ENCODE data around the gene MGAT4C. TPM values are rescaled to one million over a fixed set of nuclear protein-coding genes. Genes with fewer than 3 reads are reported as not detected.

The MGAT4C gene
- total RNA-seq, 1 experiment from 2014 or later, result not detected

DNA sequence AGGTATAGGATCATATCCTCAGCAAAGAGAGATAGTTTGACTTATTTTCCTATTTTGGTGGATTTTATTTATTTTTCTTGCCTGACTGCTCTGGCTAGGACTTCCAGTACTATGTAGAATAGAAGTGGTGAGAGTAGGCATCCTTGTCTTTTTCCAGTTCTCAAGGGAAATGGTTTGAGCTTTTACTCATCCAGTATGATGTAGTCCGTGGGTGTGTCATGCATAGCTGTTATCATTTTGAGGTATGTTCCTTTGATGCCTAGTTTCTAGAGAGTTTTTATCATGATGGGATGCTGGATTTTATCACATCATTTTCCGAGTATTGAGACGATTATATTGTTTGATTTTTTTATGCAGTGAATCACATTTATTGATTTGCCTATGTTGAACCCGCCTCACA, 97.2 kb downstream of the MGAT4C start:
- POLR2A ChIA-PET (ENCODE audit: unreplicated experiment), result no interaction called here
- BruUV-seq (replicated peaks), result no TSS peak
- no peaks in the 10 kb centered on the region for H3K9me2 ChIP-seq (ENCODE audit: insufficient read depth)
- H4K20me1 ChIP-seq (ENCODE audit: insufficient read depth), result no peaks in the 10 kb centered on the region
- H3K27me3 ChIP-seq (ENCODE audit: insufficient read depth, low read depth), result no peaks in the 10 kb centered on the region
- H3K4me2 ChIP-seq, result no peak overlapping the region
- intact Hi-C loops (cut with micrococcal nuclease; ENCODE audit: unreplicated experiment), result no loop called here
- H3K4me1 ChIP-seq (replicated peaks; ENCODE audit: insufficient read depth), result no peaks in the 10 kb centered on the region
- no peaks in the 10 kb centered on the region for H3K79me2 ChIP-seq (ENCODE audit: low read depth)
- H3K9me3 ChIP-seq (ENCODE audit: insufficient read depth, low read depth), result no peaks in the 10 kb centered on the region
- no peak overlapping the region for H2AFZ ChIP-seq
- no peak overlapping the region for H3K27ac ChIP-seq
- H3K4me3 ChIP-seq, result no peak overlapping the region
- H3K36me3 ChIP-seq (ENCODE audit: low read depth), result no peaks in the 10 kb centered on the region
- H3F3A ChIP-seq (ENCODE audit: insufficient read depth, low read depth), result no peaks in the 10 kb centered on the region
- no peak for DNase-seq
- TF ChIP-seq EZH2 (IDR thresholded peaks at IDR 0.05; ENCODE audit: low read depth), result no peak
- TF ChIP-seq, protein P1, sequence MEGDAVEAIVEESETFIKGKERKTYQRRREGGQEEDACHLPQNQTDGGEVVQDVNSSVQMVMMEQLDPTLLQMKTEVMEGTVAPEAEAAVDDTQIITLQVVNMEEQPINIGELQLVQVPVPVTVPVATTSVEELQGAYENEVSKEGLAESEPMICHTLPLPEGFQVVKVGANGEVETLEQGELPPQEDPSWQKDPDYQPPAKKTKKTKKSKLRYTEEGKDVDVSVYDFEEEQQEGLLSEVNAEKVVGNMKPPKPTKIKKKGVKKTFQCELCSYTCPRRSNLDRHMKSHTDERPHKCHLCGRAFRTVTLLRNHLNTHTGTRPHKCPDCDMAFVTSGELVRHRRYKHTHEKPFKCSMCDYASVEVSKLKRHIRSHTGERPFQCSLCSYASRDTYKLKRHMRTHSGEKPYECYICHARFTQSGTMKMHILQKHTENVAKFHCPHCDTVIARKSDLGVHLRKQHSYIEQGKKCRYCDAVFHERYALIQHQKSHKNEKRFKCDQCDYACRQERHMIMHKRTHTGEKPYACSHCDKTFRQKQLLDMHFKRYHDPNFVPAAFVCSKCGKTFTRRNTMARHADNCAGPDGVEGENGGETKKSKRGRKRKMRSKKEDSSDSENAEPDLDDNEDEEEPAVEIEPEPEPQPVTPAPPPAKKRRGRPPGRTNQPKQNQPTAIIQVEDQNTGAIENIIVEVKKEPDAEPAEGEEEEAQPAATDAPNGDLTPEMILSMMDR (conservative IDR thresholded peaks at IDR 0.05), result no peak
- CTCF ChIA-PET, result no interaction called here

DNA sequence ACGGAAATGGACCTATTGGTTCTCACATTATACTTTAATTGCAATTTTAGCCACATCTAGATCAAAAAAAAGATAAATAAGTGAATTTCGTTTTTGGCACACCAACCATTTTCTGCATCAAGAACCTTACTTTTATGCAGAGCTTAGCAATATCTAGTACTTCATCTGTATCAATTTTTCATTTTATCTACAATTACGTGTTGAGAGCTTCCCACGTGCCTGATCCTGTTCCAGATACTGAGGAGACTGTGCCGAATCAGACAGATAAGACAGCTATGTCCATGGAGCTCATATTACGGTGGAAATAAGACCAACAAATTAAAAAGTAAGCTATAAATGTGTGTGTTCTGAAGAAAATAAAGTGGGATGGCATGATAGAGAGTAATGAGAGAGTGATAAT, 101.6 kb downstream of the MGAT4C start:
- Histone ChIP-seq H3K9me3 (ENCODE audit: insufficient read depth, low read depth) (no peaks in the 10 kb centered on the region), H2AFZ (0 out of 2 replicates have a peak overlapping the region, but pooled peaks have one; percentile 65), H3K27me3 (ENCODE audit: insufficient read depth, low read depth) (no peaks in the 10 kb centered on the region), H3K4me1 (replicated peaks; ENCODE audit: insufficient read depth) (no peaks in the 10 kb centered on the region), H3K36me3 (ENCODE audit: low read depth) (no peaks in the 10 kb centered on the region), H3K4me3 (no peak overlapping the region), H3K9me2 (ENCODE audit: insufficient read depth) (no peaks in the 10 kb centered on the region), H4K20me1 (ENCODE audit: insufficient read depth) (no peaks in the 10 kb centered on the region), H3K79me2 (ENCODE audit: low read depth) (no peaks in the 10 kb centered on the region), H3K4me2 (no peak overlapping the region), H3F3A (ENCODE audit: insufficient read depth, low read depth) (no peaks in the 10 kb centered on the region), H3K27ac (no peak overlapping the region)
- ChIA-PET POLR2A (ENCODE audit: unreplicated experiment) (no interaction called here), CTCF (no interaction called here)
- TF ChIP-seq, protein P1 (conservative IDR thresholded peaks at IDR 0.05), result no peak
- no peak for TF ChIP-seq EZH2 (IDR thresholded peaks at IDR 0.05; ENCODE audit: low read depth)
- no peak for DNase-seq
- BruUV-seq (replicated peaks), result no TSS peak
- intact Hi-C loops (cut with micrococcal nuclease; ENCODE audit: unreplicated experiment), result no loop called here

DNA sequence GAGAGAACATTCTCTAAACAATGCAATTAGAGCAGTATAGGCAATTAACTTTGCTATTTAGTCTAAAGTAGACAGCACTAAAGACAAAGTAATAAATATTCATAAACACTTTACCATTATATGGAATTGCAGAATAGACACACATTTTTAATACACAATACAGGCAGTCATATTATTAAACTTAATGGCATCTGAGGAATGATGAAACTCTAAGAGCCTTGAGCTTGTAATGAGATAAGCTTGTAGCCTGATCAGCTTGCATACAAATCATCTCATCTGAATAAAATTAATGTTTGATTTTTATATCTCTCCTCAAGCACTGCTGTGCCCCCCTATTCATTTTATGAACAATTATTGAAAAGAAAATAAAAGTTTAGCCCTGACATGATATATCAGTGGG, 107.6 kb downstream of the MGAT4C start:
- Histone ChIP-seq H3K4me1 (replicated peaks; ENCODE audit: insufficient read depth) (no peaks in the 10 kb centered on the region), H3F3A (ENCODE audit: insufficient read depth, low read depth) (no peaks in the 10 kb centered on the region), H3K4me2 (no peak overlapping the region), H3K27ac (no peak overlapping the region), H3K36me3 (ENCODE audit: low read depth) (no peaks in the 10 kb centered on the region), H3K9me2 (ENCODE audit: insufficient read depth) (no peaks in the 10 kb centered on the region), H2AFZ (no peak overlapping the region), H3K9me3 (ENCODE audit: insufficient read depth, low read depth) (no peaks in the 10 kb centered on the region), H4K20me1 (ENCODE audit: insufficient read depth) (no peaks in the 10 kb centered on the region), H3K79me2 (ENCODE audit: low read depth) (no peaks in the 10 kb centered on the region), H3K4me3 (no peak overlapping the region), H3K27me3 (ENCODE audit: insufficient read depth, low read depth) (no peaks in the 10 kb centered on the region)
- DNase-seq, result no peak
- TF ChIP-seq EZH2 (IDR thresholded peaks at IDR 0.05; ENCODE audit: low read depth), result no peak
- TF ChIP-seq, protein P1 (conservative IDR thresholded peaks at IDR 0.05), result no peak
- intact Hi-C loops (cut with micrococcal nuclease; ENCODE audit: unreplicated experiment), result no loop called here
- no TSS peak for BruUV-seq (replicated peaks)
- ChIA-PET CTCF (no interaction called here), POLR2A (ENCODE audit: unreplicated experiment) (no interaction called here)

Data from PC-9 (cell line).